Measurements from ENCODE around the gene KCTD7.

- TF ChIP-seq CTCF (IDR thresholded peaks at IDR 0.05) (no peak), EZH2phosphoT487 (IDR thresholded peaks at IDR 0.05) (no peak)
These were observed 14.7 kb downstream of the KCTD7 start for GRCh38 chr7:66643395-66643794.

Measured in neural progenitor cell (in vitro differentiated cells).